ENCODE measurements around the gene RYK. TPM values are rescaled to one million over a fixed set of nuclear protein-coding genes. Genes with fewer than 3 reads are reported as not detected.

RYK gene
- total RNA-seq, 1 experiment from 2014 or later, result 60.6 TPM

DNA sequence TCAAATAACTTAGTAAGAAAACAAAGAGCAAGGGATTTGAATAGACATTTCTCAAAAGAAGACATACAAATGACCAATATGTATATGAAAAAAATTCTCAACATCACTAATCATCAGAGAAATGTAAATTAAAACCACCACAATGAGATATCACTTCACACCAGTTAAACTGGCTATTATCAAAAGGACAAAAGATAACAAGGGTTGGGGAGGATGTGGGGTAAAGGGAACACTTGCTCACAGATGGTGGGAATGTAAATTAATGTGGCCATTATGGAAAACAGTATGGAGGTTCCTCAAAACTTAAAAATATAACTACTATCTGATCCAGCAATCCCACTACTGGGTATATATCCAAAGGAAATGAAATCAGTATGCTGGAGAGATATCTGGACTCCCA is 46.0 kb upstream of the RYK start:
- H2AK5ac ChIP-seq (ENCODE audit: insufficient read length, low read length), result no peak overlapping the region
- H4K20me1 ChIP-seq (ENCODE audit: control insufficient read depth, insufficient read depth, insufficient read length), result no peaks in the 10 kb centered on the region
- Mint-ChIP-seq H3K36me3 (ENCODE audit: insufficient read depth in 1 of 3, low read depth in 3 of 3) (no peaks in the 10 kb centered on the region; a peak in 1 of 7 replicates), H3K4me3 (no peak overlapping the region), H3K9me3 (peaks cover 0 to 6% of the 10 kb centered on the region in 2 experiments; a peak in 2 of 5 replicates), H3K27me3 (ENCODE audit: low read depth) (no peaks in the 10 kb centered on the region), H3K4me1 (peaks cover 2 to 6% of the 10 kb centered on the region in 2 experiments; a peak in 1 of 4 replicates), H3K27ac (no peak overlapping the region)
- H3K9ac ChIP-seq (ENCODE audit: extremely low read depth, insufficient read length, low read length), result no peak overlapping the region
- no peak overlapping the region for H4K8ac ChIP-seq (replicated peaks; ENCODE audit: insufficient read length, low read depth, low read length)
- no peak overlapping the region for H2BK12ac ChIP-seq (ENCODE audit: insufficient read length, low read depth, low read length)
- H3K79me2 ChIP-seq (ENCODE audit: insufficient read depth, low read length), result no peaks in the 10 kb centered on the region
- H3K18ac ChIP-seq (ENCODE audit: insufficient read length, low read depth, low read length), result no peak overlapping the region
- TF ChIP-seq, protein P1, sequence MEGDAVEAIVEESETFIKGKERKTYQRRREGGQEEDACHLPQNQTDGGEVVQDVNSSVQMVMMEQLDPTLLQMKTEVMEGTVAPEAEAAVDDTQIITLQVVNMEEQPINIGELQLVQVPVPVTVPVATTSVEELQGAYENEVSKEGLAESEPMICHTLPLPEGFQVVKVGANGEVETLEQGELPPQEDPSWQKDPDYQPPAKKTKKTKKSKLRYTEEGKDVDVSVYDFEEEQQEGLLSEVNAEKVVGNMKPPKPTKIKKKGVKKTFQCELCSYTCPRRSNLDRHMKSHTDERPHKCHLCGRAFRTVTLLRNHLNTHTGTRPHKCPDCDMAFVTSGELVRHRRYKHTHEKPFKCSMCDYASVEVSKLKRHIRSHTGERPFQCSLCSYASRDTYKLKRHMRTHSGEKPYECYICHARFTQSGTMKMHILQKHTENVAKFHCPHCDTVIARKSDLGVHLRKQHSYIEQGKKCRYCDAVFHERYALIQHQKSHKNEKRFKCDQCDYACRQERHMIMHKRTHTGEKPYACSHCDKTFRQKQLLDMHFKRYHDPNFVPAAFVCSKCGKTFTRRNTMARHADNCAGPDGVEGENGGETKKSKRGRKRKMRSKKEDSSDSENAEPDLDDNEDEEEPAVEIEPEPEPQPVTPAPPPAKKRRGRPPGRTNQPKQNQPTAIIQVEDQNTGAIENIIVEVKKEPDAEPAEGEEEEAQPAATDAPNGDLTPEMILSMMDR (conservative IDR thresholded peaks at IDR 0.05), result no peak
- H3K27ac ChIP-seq (ENCODE audit: insufficient read length, low read depth, low read length), result no peak overlapping the region
- H3K79me1 ChIP-seq (ENCODE audit: insufficient read depth, low read depth, low read length, poor library complexity, severe bottlenecking), result no peaks in the 10 kb centered on the region
- no peak overlapping the region for H2AFZ ChIP-seq (ENCODE audit: low read length)
- H3K56ac ChIP-seq (ENCODE audit: insufficient read length, low read depth, low read length), result no peak overlapping the region
- H3K4ac ChIP-seq (ENCODE audit: low read depth, low read length), result no peak overlapping the region
- H3K4me1 ChIP-seq (ENCODE audit: insufficient read depth, low read length), result no peaks in the 10 kb centered on the region
- H3K27me3 ChIP-seq (ENCODE audit: insufficient read depth, low read length), result no peaks in the 10 kb centered on the region
- H2BK5ac ChIP-seq (ENCODE audit: insufficient read length, low read length), result no peak overlapping the region
- no peak overlapping the region for H4K5ac ChIP-seq (ENCODE audit: insufficient read length, low read depth, low read length)
- H2BK20ac ChIP-seq (ENCODE audit: low read depth, low read length, poor library complexity, severe bottlenecking), result no peak overlapping the region
- H3T11ph ChIP-seq (ENCODE audit: low read length), result no peak overlapping the region
- no peak for DNase-seq
- H3K23me2 ChIP-seq (ENCODE audit: insufficient read length, low read depth, low read length, poor library complexity, severe bottlenecking), result no peaks in the 10 kb centered on the region
- no peaks in the 10 kb centered on the region for H3K9me3 ChIP-seq (ENCODE audit: control insufficient read depth, low read depth, low read length)
- H3K4me2 ChIP-seq (ENCODE audit: insufficient read depth, insufficient read length, low read length), result no peak overlapping the region
- H3K23ac ChIP-seq (ENCODE audit: insufficient read length, low read depth, low read length), result no peak overlapping the region
- H3K14ac ChIP-seq (ENCODE audit: insufficient read depth, low read length), result no peak overlapping the region
- no peak overlapping the region for H2BK15ac ChIP-seq (ENCODE audit: low read depth, low read length)
- H2BK120ac ChIP-seq (ENCODE audit: low read depth, low read length, poor library complexity, severe bottlenecking), result no peak overlapping the region
- no peak overlapping the region for H4K91ac ChIP-seq (ENCODE audit: insufficient read length, low read depth, low read length)
